B cell (primary cell): ENCODE results near the gene PHF23. TPM values are rescaled to one million over a fixed set of nuclear protein-coding genes. Genes with fewer than 3 reads are reported as not detected.
A peak's percentile ranks its signal among the peaks of the same experiment; 100 is the strongest.

ENCODE experiments used
- ATAC-seq: fragments of 200-7000 bp; cut with Tn5 transposase; one replicate; pipeline ENCODE4 v1.10.0; 2021; ENCODE audit warnings: low read depth, mild to moderate bottlenecking, moderate number of reproducible peaks, moderate library complexity
- CTCF ChIA-PET: fragments of 350-600 bp; sonication (Branson Sonifier 250); formaldehyde crosslinking; loops from one replicate; lab custom pipeline; 2021; ENCODE audit warnings: antibody characterized with exemption, inconsistent platforms; lab: Charles Lee
- POLR2A ChIA-PET: fragments of 350-600 bp; sonication (Branson Sonifier 250); formaldehyde crosslinking; loops from one replicate; lab custom pipeline; 2021; ENCODE audit warnings: antibody characterized with exemption; lab: Charles Lee
- DNase-seq: peaks from one replicate; pipeline ENCODE4 v3.0.0; 2013
- H2AFZ ChIP-seq: 2 replicates; pipeline ENCODE4 v1.6.1; 2012; ENCODE audit warnings: mild to moderate bottlenecking, low read depth, low read length; ENCODE audit not compliant: insufficient read depth, poor library complexity, severe bottlenecking
- H3K27ac ChIP-seq, 2 donors: 1 replicate in 1 of 2; 2 replicates in 1 of 2; pipeline ENCODE4 v1.5.1; 2012 to 2013; ENCODE audit warnings: low read length in 2 of 2, mild to moderate bottlenecking in 2 of 2, moderate library complexity in 1 of 2
- H3K27me3 ChIP-seq, 4 experiments: fragments of 200-600 bp in 1 of 4; sonication (generic) in 1 of 4; replicated peaks in 1 of 4; 1 replicate in 2 of 4; 2 replicates in 2 of 4; pipeline versions ENCODE4 v1.6.1 to v1.7.0; 2013 to 2016; ENCODE audit warnings: low read length in 3 of 4, mild to moderate bottlenecking in 2 of 4, mixed read lengths in 1 of 4, moderate library complexity in 1 of 4; ENCODE audit not compliant: insufficient read depth in 4 of 4, control insufficient read depth in 3 of 4; ENCODE audit errors: control extremely low read depth in 1 of 4
- H3K36me3 ChIP-seq, 2 experiments: replicated peaks in 1 of 2; 1 replicate in 1 of 2; 2 replicates in 1 of 2; pipeline versions ENCODE4 v1.6.1 to v1.7.1; 2013; ENCODE audit warnings: low read length in 1 of 2; ENCODE audit not compliant: insufficient read depth in 2 of 2, control insufficient read depth in 1 of 2; ENCODE audit errors: control extremely low read depth in 1 of 2, extremely low read depth in 1 of 2
- H3K4me1 ChIP-seq, 2 donors: fragments of 200-600 bp in 1 of 2; sonication (generic) in 1 of 2; 1 replicate in 1 of 2; 2 replicates in 1 of 2; pipeline versions ENCODE4 v1.5.1 to v1.6.1; 2013 to 2017; ENCODE audit warnings: low read length in 2 of 2; ENCODE audit not compliant: control insufficient read depth in 2 of 2, insufficient read depth in 2 of 2
- H3K4me2 ChIP-seq: replicated peaks from 2 replicates; pipeline ENCODE3; 2012; ENCODE audit warnings: mild to moderate bottlenecking, low read depth, low read length; ENCODE audit not compliant: poor library complexity, severe bottlenecking
- H3K4me3 ChIP-seq, 5 experiments: fragments of 200-600 bp in 1 of 5; sonication (generic) in 1 of 5; 1 replicate in 3 of 5; 2 replicates in 2 of 5; pipeline versions ENCODE4 v1.5.1 to v1.7.0; 2011 to 2016; ENCODE audit warnings: low read length in 4 of 5, mild to moderate bottlenecking in 4 of 5, low read depth in 2 of 5, control low read depth in 1 of 5, moderate library complexity in 1 of 5; ENCODE audit not compliant: insufficient read depth in 1 of 5; ENCODE audit errors: control extremely low read depth in 1 of 5, extremely low read depth in 1 of 5
- H3K79me2 ChIP-seq: fragments of 200-600 bp; sonication (generic); one replicate; pipeline ENCODE4 v1.6.0; 2016; ENCODE audit warnings: low read length; ENCODE audit not compliant: control insufficient read depth, insufficient read depth
- H3K9ac ChIP-seq: fragments of 200-600 bp; sonication (generic); 2 replicates; pipeline ENCODE4 v1.6.1; 2017; ENCODE audit warnings: mild to moderate bottlenecking, low read length, moderate library complexity
- H3K9me3 ChIP-seq, 3 donors: one replicate each; pipeline versions ENCODE4 v1.6.1 to v1.7.1; 2013; ENCODE audit warnings: low read length in 2 of 3; ENCODE audit not compliant: control insufficient read depth in 2 of 3, insufficient read depth in 1 of 3; ENCODE audit errors: control extremely low read depth in 1 of 3
- H4K20me1 ChIP-seq: 2 replicates; pipeline ENCODE4 v1.6.0; 2012; ENCODE audit warnings: mild to moderate bottlenecking, low read length; ENCODE audit not compliant: insufficient read depth, control insufficient read depth, poor library complexity, severe bottlenecking
- H3K27ac Mint-ChIP-seq: one replicate; pipeline ENCODE4 v1.8.0; 2021; ENCODE audit warnings: mixed read lengths
- H3K27me3 Mint-ChIP-seq: one replicate; pipeline ENCODE4 v1.8.0; 2021; ENCODE audit warnings: mixed read lengths
- H3K4me1 Mint-ChIP-seq: one replicate; pipeline ENCODE4 v1.8.0; 2021; ENCODE audit warnings: mixed read lengths
- H3K4me3 Mint-ChIP-seq: one replicate; pipeline ENCODE4 v1.8.0; 2021; ENCODE audit warnings: mixed read lengths
- H3K9me3 Mint-ChIP-seq: one replicate; pipeline ENCODE4 v1.8.0; 2022; ENCODE audit warnings: mixed read lengths; ENCODE audit not compliant: insufficient read depth
- CTCF ChIP-seq: fragments of 200-600 bp; IDR thresholded peaks from one replicate; pipeline ENCODE4 v1.8.0; 2022; ENCODE audit warnings: antibody characterized with exemption, mild to moderate bottlenecking
- EZH2 ChIP-seq: IDR thresholded peaks from 2 replicates; pipeline ENCODE4 v1.6.1; 2012; ENCODE audit warnings: borderline replicate concordance, low read depth, mild to moderate bottlenecking, moderate library complexity, low read length; ENCODE audit not compliant: insufficient read depth, poor library complexity, severe bottlenecking
- WGBS: methylation state at CpG from one replicate; pipeline ENCODE4 v1.1.5; 2013; ENCODE audit warnings: missing lambda C conversion rate; ENCODE audit not compliant: insufficient coverage; 5-methylcytosine and 5-hydroxymethylcytosine counted together
- intact Hi-C: fragments of 100-400 bp; cut with micrococcal nuclease; formaldehyde crosslinking; loops from one replicate; pipeline ENCODE4 v1.10.0; 2022
- polyA plus RNA-seq: library from polyadenylated mRNA; depleted of rRNA; stranded (reverse); fragments of >200 nt; gene quantifications from 2 replicates; pipeline ENCODE4 v1.2.3, GENCODE V29; 2012
- total RNA-seq, 2 donors: library from RNA; stranded (reverse); fragments of 120-200 nt in 1 of 2; gene quantifications; 1 replicate in 1 of 2; 2 replicates in 1 of 2; pipeline versions ENCODE4 v1.2.3 to v1.2.4, GENCODE V29; 2013 to 2022

PHF23 gene
- total and polyA plus RNA-seq, 2 donors (not counting 1 experiment from before 2014, with no cell fraction given) = 17.6 to 42.3 TPM

GRCh38 chr17:7232114-7232513 lies 7.1 kb downstream of the PHF23 start:
- 98% methylated on average over 5 of the region's 5 CpGs for WGBS
- DNase-seq (no peak), ATAC-seq (no peak)
- Histone ChIP-seq H2AFZ (no peak overlapping the region), H3K36me3 (peaks cover 0 to 45% of the 10 kb centered on the region in 2 experiments), H3K27ac (no peak overlapping the region), H3K4me1 (peaks cover 27 to 36% of the 10 kb centered on the region in 2 donors), H3K9ac (no peak overlapping the region), H4K20me1 (peaks cover 11% of the 10 kb centered on the region), H3K4me2 (peak overlapping the region; percentile 5), H3K9me3 (no peaks in the 10 kb centered on the region), H3K27me3 (no peaks in the 10 kb centered on the region), H3K4me3 (no peak overlapping the region), H3K79me2 (peaks cover 58% of the 10 kb centered on the region)
- intact Hi-C loops = no loop called here
- H3K4me3 Mint-ChIP-seq = peak overlapping the region; percentile 59
- H3K27me3 Mint-ChIP-seq = no peaks in the 10 kb centered on the region
- TF ChIP-seq EZH2 = no peak
- TF ChIP-seq CTCF = no peak
- H3K27ac Mint-ChIP-seq = peak overlapping the region; percentile 47
- H3K9me3 Mint-ChIP-seq = no peaks in the 10 kb centered on the region
- peaks cover 39% of the 10 kb centered on the region for H3K4me1 Mint-ChIP-seq
- ChIA-PET CTCF (interaction anchor here (1.1 kb wide), 1 partner anchor 64 kb away, joined by 3 read pairs; no protein-coding TSS in a partner anchor), POLR2A (interaction anchor here (1.0 to 13.1 kb wide), 2 partner anchors 14 to 19 kb away, joined by 12 to 157 read pairs; partner anchors contain the start of genes ACADVL and DLG4)

DNA sequence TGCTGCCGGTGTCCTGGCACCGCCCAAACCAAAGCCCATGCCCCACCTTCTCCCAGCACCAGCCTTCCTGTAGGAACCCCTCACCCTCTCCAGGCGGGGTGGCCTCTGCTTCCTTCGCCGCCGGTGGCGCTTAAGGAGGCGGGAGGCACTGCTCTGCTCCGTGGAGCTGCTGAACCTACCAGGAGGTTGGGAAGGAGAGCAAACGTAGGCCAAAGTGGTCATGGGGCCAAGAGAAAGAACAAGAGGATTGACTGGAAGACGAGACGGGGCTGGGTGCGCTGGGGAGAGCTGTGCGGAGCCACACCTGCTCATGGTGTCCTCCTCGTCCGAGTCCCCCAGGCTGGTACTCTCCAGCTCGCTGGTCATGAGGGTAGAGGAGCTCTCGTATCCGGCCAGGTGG lies 9.8 kb downstream of the PHF23 start:
- intact Hi-C loops = no loop called here
- ChIA-PET POLR2A (no interaction called here), CTCF (interaction anchor here (1.1 kb wide), 1 partner anchor 9 kb away, joined by 6 read pairs; the partner anchor contains the start of genes ACADVL and DLG4)
- no peak for DNase-seq
- no peak overlapping the region for H3K27ac ChIP-seq
- H3K4me1 Mint-ChIP-seq = peaks cover 20% of the 10 kb centered on the region
- peaks cover 14 to 21% of the 10 kb centered on the region in 2 donors for H3K4me1 ChIP-seq
- no peak overlapping the region for H2AFZ ChIP-seq
- 98% methylated on average over 15 of the region's 19 CpGs for WGBS
- no peak for ATAC-seq
- no peak overlapping the region for H3K9ac ChIP-seq
- no peaks in the 10 kb centered on the region for H3K9me3 Mint-ChIP-seq
- H4K20me1 ChIP-seq = peaks cover 6% of the 10 kb centered on the region
- H3K27ac Mint-ChIP-seq = no peak overlapping the region
- H3K79me2 ChIP-seq = peaks cover 47% of the 10 kb centered on the region
- H3K27me3 ChIP-seq = no peaks in the 10 kb centered on the region
- no peak overlapping the region for H3K4me3 ChIP-seq
- TF ChIP-seq EZH2 (no peak), CTCF (no peak)
- peaks cover 0 to 54% of the 10 kb centered on the region in 2 experiments for H3K36me3 ChIP-seq
- H3K4me2 ChIP-seq = no peak overlapping the region
- no peak overlapping the region for H3K4me3 Mint-ChIP-seq
- no peaks in the 10 kb centered on the region for H3K9me3 ChIP-seq
- H3K27me3 Mint-ChIP-seq = no peaks in the 10 kb centered on the region
